ENCODE data around the gene SCTR. TPM values are rescaled to one million over a fixed set of nuclear protein-coding genes. Genes with fewer than 3 reads are reported as not detected.

The SCTR gene
- total and polyA plus RNA-seq, 2 of the 13 experiments (the other 11 are each of a cell fraction or from before 2014, with no cell fraction given), result not detected

- TF ChIP-seq ONECUT2 (CRISPR knock-in tag; IDR thresholded peaks at IDR 0.05), result no peak
- TF ChIP-seq ZBTB44 (CRISPR knock-in tag; IDR thresholded peaks at IDR 0.05), result no peak
- TF ChIP-seq, protein P1, sequence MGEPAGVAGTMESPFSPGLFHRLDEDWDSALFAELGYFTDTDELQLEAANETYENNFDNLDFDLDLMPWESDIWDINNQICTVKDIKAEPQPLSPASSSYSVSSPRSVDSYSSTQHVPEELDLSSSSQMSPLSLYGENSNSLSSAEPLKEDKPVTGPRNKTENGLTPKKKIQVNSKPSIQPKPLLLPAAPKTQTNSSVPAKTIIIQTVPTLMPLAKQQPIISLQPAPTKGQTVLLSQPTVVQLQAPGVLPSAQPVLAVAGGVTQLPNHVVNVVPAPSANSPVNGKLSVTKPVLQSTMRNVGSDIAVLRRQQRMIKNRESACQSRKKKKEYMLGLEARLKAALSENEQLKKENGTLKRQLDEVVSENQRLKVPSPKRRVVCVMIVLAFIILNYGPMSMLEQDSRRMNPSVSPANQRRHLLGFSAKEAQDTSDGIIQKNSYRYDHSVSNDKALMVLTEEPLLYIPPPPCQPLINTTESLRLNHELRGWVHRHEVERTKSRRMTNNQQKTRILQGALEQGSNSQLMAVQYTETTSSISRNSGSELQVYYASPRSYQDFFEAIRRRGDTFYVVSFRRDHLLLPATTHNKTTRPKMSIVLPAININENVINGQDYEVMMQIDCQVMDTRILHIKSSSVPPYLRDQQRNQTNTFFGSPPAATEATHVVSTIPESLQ (CRISPR knock-in tag; conservative IDR thresholded peaks at IDR 0.05), result no peak
- no peak for TF ChIP-seq SP2 (CRISPR knock-in tag; IDR thresholded peaks at IDR 0.05)
- no peak for TF ChIP-seq ZFP62 (CRISPR knock-in tag; IDR thresholded peaks at IDR 0.05)
- TF ChIP-seq TSC22D2 (CRISPR knock-in tag; IDR thresholded peaks at IDR 0.05; ENCODE audit: borderline replicate concordance), result no peak
- TF ChIP-seq, protein P2, sequence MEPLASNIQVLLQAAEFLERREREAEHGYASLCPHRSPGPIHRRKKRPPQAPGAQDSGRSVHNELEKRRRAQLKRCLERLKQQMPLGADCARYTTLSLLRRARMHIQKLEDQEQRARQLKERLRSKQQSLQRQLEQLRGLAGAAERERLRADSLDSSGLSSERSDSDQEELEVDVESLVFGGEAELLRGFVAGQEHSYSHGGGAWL (CRISPR knock-in tag; IDR thresholded peaks at IDR 0.05), result no peak; the same call in 1 of the 2 replicates
- TF ChIP-seq PHB2 (IDR thresholded peaks at IDR 0.05; ENCODE audit: partially characterized antibody), result no peak
- peak; percentile 76; the same call in 1 of the 2 replicates for TF ChIP-seq SOX5 (CRISPR knock-in tag; IDR thresholded peaks at IDR 0.05; ENCODE audit: borderline replicate concordance)
- peak; percentile 74 for TF ChIP-seq ZNF263 (CRISPR knock-in tag; IDR thresholded peaks at IDR 0.05)
- no peak for TF ChIP-seq ZNF605 (CRISPR knock-in tag; IDR thresholded peaks at IDR 0.05)
- no peak for TF ChIP-seq SUZ12 (IDR thresholded peaks at IDR 0.05; ENCODE audit: low read depth, low read length)
- peak; percentile 68; the same call in 1 of the 2 replicates for TF ChIP-seq ZNF788 (CRISPR knock-in tag; IDR thresholded peaks at IDR 0.05; ENCODE audit: borderline replicate concordance)
- no peak for TF ChIP-seq NR3C1 (CRISPR knock-in tag; IDR thresholded peaks at IDR 0.05)
- TF ChIP-seq, protein P3, sequence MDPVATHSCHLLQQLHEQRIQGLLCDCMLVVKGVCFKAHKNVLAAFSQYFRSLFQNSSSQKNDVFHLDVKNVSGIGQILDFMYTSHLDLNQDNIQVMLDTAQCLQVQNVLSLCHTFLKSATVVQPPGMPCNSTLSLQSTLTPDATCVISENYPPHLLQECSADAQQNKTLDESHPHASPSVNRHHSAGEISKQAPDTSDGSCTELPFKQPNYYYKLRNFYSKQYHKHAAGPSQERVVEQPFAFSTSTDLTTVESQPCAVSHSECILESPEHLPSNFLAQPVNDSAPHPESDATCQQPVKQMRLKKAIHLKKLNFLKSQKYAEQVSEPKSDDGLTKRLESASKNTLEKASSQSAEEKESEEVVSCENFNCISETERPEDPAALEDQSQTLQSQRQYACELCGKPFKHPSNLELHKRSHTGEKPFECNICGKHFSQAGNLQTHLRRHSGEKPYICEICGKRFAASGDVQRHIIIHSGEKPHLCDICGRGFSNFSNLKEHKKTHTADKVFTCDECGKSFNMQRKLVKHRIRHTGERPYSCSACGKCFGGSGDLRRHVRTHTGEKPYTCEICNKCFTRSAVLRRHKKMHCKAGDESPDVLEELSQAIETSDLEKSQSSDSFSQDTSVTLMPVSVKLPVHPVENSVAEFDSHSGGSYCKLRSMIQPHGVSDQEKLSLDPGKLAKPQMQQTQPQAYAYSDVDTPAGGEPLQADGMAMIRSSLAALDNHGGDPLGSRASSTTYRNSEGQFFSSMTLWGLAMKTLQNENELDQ (CRISPR knock-in tag; IDR thresholded peaks at IDR 0.05; ENCODE audit: borderline replicate concordance), result peak; percentile 53; the same call in 1 of the 2 replicates
- TF ChIP-seq TBL1XR1 (IDR thresholded peaks at IDR 0.05; ENCODE audit: borderline replicate concordance, low read length, partially characterized antibody), result no peak
- TF ChIP-seq PHF8 (CRISPR knock-in tag; IDR thresholded peaks at IDR 0.05), result no peak
- no peak for TF ChIP-seq NFRKB (IDR thresholded peaks at IDR 0.05)
- TF ChIP-seq XRCC5 (optimal IDR thresholded peaks at IDR 0.05; ENCODE audit: low read length), result peak; percentile 52
Measured at GRCh38 chr2:119433636-119434327, 90.5 kb downstream of the SCTR start (continued).
